Measurements from ENCODE around the gene JMJD1C. TPM values are rescaled to one million over a fixed set of nuclear protein-coding genes. Genes with fewer than 3 reads are reported as not detected.

Gene JMJD1C
- total and polyA plus RNA-seq, 11 donors, result 20.3 to 54.6 (median 34.1) TPM

- DNase-seq (no peak), ATAC-seq (no peak)
- Histone ChIP-seq H3K27ac (peak overlapping the region in 6 of 12 donors; percentile 3 to 67 (median 39)), H3K4me3 (no peak overlapping the region), H3K9me3 (no peaks in the 10 kb centered on the region), H3K27me3 (no peaks in the 10 kb centered on the region), H3K36me3 (no peaks in the 10 kb centered on the region), H3K4me1 (peaks cover 0 to 35% (median 14%) of the 10 kb centered on the region in 12 donors)
- intact Hi-C loops (cut with DNase I), result loop anchor here in 2 of 10 donors (5.0 to 10.0 kb wide), 3 partner anchors 111 to 354 kb away; no protein-coding TSS in a partner anchor
- no peak for TF ChIP-seq POLR2A (IDR thresholded peaks at IDR 0.05)
- TF ChIP-seq, protein P1, sequence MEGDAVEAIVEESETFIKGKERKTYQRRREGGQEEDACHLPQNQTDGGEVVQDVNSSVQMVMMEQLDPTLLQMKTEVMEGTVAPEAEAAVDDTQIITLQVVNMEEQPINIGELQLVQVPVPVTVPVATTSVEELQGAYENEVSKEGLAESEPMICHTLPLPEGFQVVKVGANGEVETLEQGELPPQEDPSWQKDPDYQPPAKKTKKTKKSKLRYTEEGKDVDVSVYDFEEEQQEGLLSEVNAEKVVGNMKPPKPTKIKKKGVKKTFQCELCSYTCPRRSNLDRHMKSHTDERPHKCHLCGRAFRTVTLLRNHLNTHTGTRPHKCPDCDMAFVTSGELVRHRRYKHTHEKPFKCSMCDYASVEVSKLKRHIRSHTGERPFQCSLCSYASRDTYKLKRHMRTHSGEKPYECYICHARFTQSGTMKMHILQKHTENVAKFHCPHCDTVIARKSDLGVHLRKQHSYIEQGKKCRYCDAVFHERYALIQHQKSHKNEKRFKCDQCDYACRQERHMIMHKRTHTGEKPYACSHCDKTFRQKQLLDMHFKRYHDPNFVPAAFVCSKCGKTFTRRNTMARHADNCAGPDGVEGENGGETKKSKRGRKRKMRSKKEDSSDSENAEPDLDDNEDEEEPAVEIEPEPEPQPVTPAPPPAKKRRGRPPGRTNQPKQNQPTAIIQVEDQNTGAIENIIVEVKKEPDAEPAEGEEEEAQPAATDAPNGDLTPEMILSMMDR (IDR thresholded peaks at IDR 0.05), result no peak
Observed at GRCh38 chr10:63273577-63273976, 192.2 kb downstream of the JMJD1C start.

DNA sequence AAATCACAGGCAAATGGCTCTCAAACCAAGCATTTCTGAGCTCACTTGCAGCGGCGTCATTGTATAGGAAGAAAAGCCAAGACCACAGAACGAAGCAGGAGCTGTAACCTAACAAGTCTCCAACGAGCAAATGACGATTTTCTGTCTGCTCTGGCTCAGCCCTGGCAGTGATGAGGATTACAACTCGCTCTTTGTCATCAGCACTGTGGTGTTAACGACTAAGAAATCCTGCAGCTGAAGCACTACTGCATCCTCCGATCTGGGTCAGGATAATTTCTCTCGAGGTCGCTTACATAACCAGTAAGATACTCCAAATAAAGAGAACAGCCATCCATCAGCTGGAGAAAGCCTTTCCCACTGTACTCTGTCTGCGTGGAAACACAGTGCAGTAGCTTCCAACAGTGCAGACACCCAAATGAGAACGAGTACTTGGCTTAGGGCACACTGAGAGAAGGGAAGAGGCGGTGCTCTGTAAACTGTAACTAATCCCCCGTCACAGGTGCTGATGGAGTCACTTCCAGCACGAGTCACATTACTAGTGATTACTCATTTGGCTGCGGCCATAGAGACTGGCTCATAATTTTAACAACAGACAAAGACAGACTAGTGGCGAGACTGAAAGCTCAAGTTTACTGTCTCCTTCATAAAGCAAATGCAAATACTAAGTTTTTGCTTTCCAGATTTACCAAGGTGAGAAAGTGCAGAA lies 196.8 kb downstream of the JMJD1C start:
- H3K36me3 ChIP-seq, result no peaks in the 10 kb centered on the region
- peak in 4 of 5 donors; percentile 87 to 88 (median 88) for DNase-seq
- H3K4me1 ChIP-seq, result peaks cover 4 to 38% (median 19%) of the 10 kb centered on the region in 12 donors
- H3K9me3 ChIP-seq, result no peaks in the 10 kb centered on the region
- TF ChIP-seq, protein P1 (IDR thresholded peaks at IDR 0.05), result peak in 10 of 12 donors; percentile 13 to 49 (median 38)
- TF ChIP-seq POLR2A (IDR thresholded peaks at IDR 0.05), result peak in 1 of 2 donors; percentile 94
- peak overlapping the region; percentile 84 to 96 (median 88) for H3K27ac ChIP-seq
- ATAC-seq, result peak; percentile 96 to 99 (median 98)
- WGBS, 4 donors, result 0 to 1% (median 0%) methylated on average over 17 of the region's 17 CpGs
- peak overlapping the region; percentile 30 to 68 (median 58) for H3K4me3 ChIP-seq
- no peaks in the 10 kb centered on the region for H3K27me3 ChIP-seq
- intact Hi-C loops (cut with DNase I), result loop anchor here in 9 of 10 donors (1.0 to 10.0 kb wide), 13 partner anchors 52 to 443 kb away; partner anchors contain the start of genes JMJD1C (in 4 of the 9) and REEP3 (in 4 of the 9)

GRCh38 chr10:63268149-63268797 lies 197.5 kb downstream of the JMJD1C start:
- ATAC-seq (no peak), DNase-seq (no peak)
- Histone ChIP-seq H3K27me3 (no peaks in the 10 kb centered on the region), H3K9me3 (no peaks in the 10 kb centered on the region), H3K36me3 (no peaks in the 10 kb centered on the region), H3K4me3 (peak overlapping the region; percentile 30 to 68 (median 58)), H3K4me1 (peaks cover 4 to 36% (median 17%) of the 10 kb centered on the region in 12 donors), H3K27ac (peak overlapping the region; percentile 84 to 96 (median 88))
- 0% methylated on average over 3 of the region's 3 CpGs for WGBS, 4 donors
- TF ChIP-seq POLR2A (IDR thresholded peaks at IDR 0.05), result no peak
- TF ChIP-seq, protein P1 (IDR thresholded peaks at IDR 0.05), result no peak
- intact Hi-C loops (cut with DNase I), result loop anchor here in 9 of 10 donors (1.0 to 10.0 kb wide), 12 partner anchors 51 to 444 kb away; partner anchors contain the start of genes JMJD1C (in 4 of the 9) and REEP3 (in 4 of the 9)
